Psoas muscle (tissue), 8 donors: ENCODE results near the gene ELOF1. TPM values are rescaled to one million over a fixed set of nuclear protein-coding genes. Genes with fewer than 3 reads are reported as not detected.
"Not testable (repeated sequence)": the region's sequence is repeated elsewhere in the genome, so short reads cannot be mapped to it uniquely, and the experiment has no call there.

Source experiments
- ATAC-seq, 4 donors: fragments of 200-7000 bp; cut with Tn5 transposase; one replicate each; pipeline ENCODE4 v1.9.1; 2020; ENCODE audit warnings: moderate library complexity in 3 of 4, mild to moderate bottlenecking in 2 of 4
- DNase-seq, 2 donors: peaks; one replicate each; pipeline ENCODE4 v3.0.0-alpha.2; 2020
- H3K27ac ChIP-seq: fragments of 200-600 bp; one replicate; pipeline ENCODE4 v1.8.0; 2022
- H3K27me3 ChIP-seq, 3 donors: fragments of 200-600 bp in 1 of 3; one replicate each; pipeline versions ENCODE4 v1.6.1 to v1.8.0; 2013 to 2022; ENCODE audit warnings: low read length in 2 of 3, mild to moderate bottlenecking in 2 of 3, moderate library complexity in 1 of 3; ENCODE audit not compliant: insufficient read depth in 3 of 3
- H3K36me3 ChIP-seq, 2 donors: fragments of 200-600 bp in 1 of 2; one replicate each; pipeline versions ENCODE4 v1.6.1 to v1.8.0; 2013 to 2022; ENCODE audit warnings: low read depth in 1 of 2, mild to moderate bottlenecking in 1 of 2, moderate library complexity in 1 of 2; ENCODE audit not compliant: insufficient read depth in 1 of 2
- H3K4me1 ChIP-seq: fragments of 200-600 bp; one replicate; pipeline ENCODE4 v1.8.0; 2022
- H3K4me3 ChIP-seq: fragments of 200-600 bp; one replicate; pipeline ENCODE4 v1.8.0; 2022; ENCODE audit warnings: mild to moderate bottlenecking
- H3K9me3 ChIP-seq: fragments of 200-600 bp; one replicate; pipeline ENCODE4 v1.8.0; 2022
- WGBS, 3 donors: extraction: QIAGEN DNeasy Blood & Tissue Kit; methylation state at CpG; one replicate each; pipeline versions ENCODE4 v1.1.6 to v1.1.7; 2013; 5-methylcytosine and 5-hydroxymethylcytosine counted together
- intact Hi-C, 2 donors: fragments of 100-400 bp; cut with DNase I; formaldehyde crosslinking; loops; one replicate each; pipeline versions ENCODE4 v1.11.0 to v1.14.2; 2022
- polyA plus RNA-seq, 3 donors: library from polyadenylated mRNA; stranded (reverse); fragments of 200-250 nt; gene quantifications; one replicate each; pipeline ENCODE4 v1.2.3, GENCODE V29; 2013
- total RNA-seq, 4 donors: library from RNA; stranded (reverse); fragmentation: NEBNext Ultra II Directional in 2 of 4; extraction: Animal tissue kit (Norgen Biotek cat#: 25700) in 2 of 4; gene quantifications; one replicate each; pipeline versions ENCODE4 v1.2.1 to v1.2.4, GENCODE V29; 2021 to 2023
- TF ChIP-seq, protein P1 (sequence below): fragments of 200-600 bp; IDR thresholded peaks from one replicate; pipeline ENCODE4 v1.8.0; 2022; ENCODE audit warnings: antibody characterized with exemption
- donor health status: healthy with polysubstance abuse.
- donor health status: DM: no; HTN: no; CAD: no; lungs with moderate emphysema.
- donor health status: Bipolar disorder and iron deficiency.
- donor health status: healthy.
- donor health status: DM: yes; HTN: yes; CAD: no.
- donor health status: DM: no; HTN: no; CAD: no.
- donor health status: DM: no; HTN: no; CAD: no.
- donor health status: DM: yes; HTN: yes; CAD: no.

ELOF1 gene
- total and polyA plus RNA-seq, 7 donors = 24.3 to 82.5 (median 47.3) TPM

- no peak overlapping the region for H3K4me3 ChIP-seq
- H3K27ac ChIP-seq = no peak overlapping the region
- DNase-seq (no peak), ATAC-seq (no peak)
- TF ChIP-seq, protein P1, sequence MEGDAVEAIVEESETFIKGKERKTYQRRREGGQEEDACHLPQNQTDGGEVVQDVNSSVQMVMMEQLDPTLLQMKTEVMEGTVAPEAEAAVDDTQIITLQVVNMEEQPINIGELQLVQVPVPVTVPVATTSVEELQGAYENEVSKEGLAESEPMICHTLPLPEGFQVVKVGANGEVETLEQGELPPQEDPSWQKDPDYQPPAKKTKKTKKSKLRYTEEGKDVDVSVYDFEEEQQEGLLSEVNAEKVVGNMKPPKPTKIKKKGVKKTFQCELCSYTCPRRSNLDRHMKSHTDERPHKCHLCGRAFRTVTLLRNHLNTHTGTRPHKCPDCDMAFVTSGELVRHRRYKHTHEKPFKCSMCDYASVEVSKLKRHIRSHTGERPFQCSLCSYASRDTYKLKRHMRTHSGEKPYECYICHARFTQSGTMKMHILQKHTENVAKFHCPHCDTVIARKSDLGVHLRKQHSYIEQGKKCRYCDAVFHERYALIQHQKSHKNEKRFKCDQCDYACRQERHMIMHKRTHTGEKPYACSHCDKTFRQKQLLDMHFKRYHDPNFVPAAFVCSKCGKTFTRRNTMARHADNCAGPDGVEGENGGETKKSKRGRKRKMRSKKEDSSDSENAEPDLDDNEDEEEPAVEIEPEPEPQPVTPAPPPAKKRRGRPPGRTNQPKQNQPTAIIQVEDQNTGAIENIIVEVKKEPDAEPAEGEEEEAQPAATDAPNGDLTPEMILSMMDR = no peak
- H3K9me3 ChIP-seq = no peaks in the 10 kb centered on the region
- 65 to 67% (median 65%) methylated on average over 5 of the region's 5 CpGs for WGBS, 3 donors
- no peaks in the 10 kb centered on the region for H3K36me3 ChIP-seq
- H3K27me3 ChIP-seq = no peaks in the 10 kb centered on the region
- intact Hi-C loops = no loop called here
- H3K4me1 ChIP-seq = no peaks in the 10 kb centered on the region
These were observed 11.0 kb upstream of the ELOF1 start for GRCh38 chr19:11570039-11570462.

DNA sequence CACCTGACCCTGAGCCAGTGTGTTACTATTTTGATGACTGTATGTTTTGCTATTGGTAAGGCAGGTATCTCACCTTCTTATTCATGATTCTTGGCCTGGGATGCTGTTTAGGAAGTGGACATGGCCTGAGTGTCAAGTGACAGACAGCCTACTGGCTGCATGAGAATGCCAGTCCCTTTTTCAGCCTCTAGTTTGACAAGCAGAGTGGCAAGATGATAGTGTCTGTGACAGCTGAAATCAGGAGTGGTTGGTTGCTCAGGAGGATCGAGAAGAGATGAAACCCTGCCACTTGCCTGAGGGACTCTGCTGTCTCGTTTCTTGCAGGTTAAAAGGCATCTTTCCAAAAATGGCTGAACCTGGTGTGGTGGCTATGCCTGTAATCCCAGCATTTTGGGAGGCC, 7.1 kb upstream of the ELOF1 start:
- no peaks in the 10 kb centered on the region for H3K27me3 ChIP-seq
- WGBS, 3 donors = 75 to 83% (median 77%) methylated on average over 2 of the region's 2 CpGs
- ATAC-seq (no peak), DNase-seq (no peak)
- TF ChIP-seq, protein P1 = no peak
- H3K27ac ChIP-seq = no peak overlapping the region
- no peaks in the 10 kb centered on the region for H3K9me3 ChIP-seq
- no peaks in the 10 kb centered on the region for H3K4me1 ChIP-seq
- peaks cover 0 to 6% of the 10 kb centered on the region in 2 donors for H3K36me3 ChIP-seq
- intact Hi-C loops = no loop called here
- H3K4me3 ChIP-seq = no peak overlapping the region

GRCh38 chr19:11565649-11565980, 6.6 kb upstream of the ELOF1 start:
- intact Hi-C loops, H3K27ac ChIP-seq, H3K36me3 ChIP-seq, H3K4me1 ChIP-seq, H3K27me3 ChIP-seq, ATAC-seq, H3K4me3 ChIP-seq, DNase-seq, H3K9me3 ChIP-seq: not testable (repeated sequence)
- WGBS, 3 donors = 84 to 91% (median 87%) methylated on average over 5 of the region's 5 CpGs

GRCh38 chr19:11564082-11564807, 5.2 kb upstream of the ELOF1 start:
- intact Hi-C loops, H3K27me3 ChIP-seq, ATAC-seq, H3K27ac ChIP-seq, DNase-seq, H3K4me3 ChIP-seq, H3K9me3 ChIP-seq, H3K4me1 ChIP-seq, H3K36me3 ChIP-seq: not testable (repeated sequence)
- WGBS, 3 donors = 94 to 98% (median 97%) methylated on average over 6 of the region's 6 CpGs

GRCh38 chr19:11563532-11563931, 4.5 kb upstream of the ELOF1 start:
- Histone ChIP-seq H3K4me3 (no peak overlapping the region), H3K27me3 (no peaks in the 10 kb centered on the region), H3K36me3 (peaks cover 0 to 6% of the 10 kb centered on the region in 2 donors), H3K27ac (no peak overlapping the region), H3K9me3 (no peaks in the 10 kb centered on the region), H3K4me1 (peaks cover 10% of the 10 kb centered on the region)
- DNase-seq (no peak), ATAC-seq (no peak)
- intact Hi-C loops = no loop called here
- WGBS, 3 donors = 85 to 90% (median 89%) methylated on average over 8 of the region's 8 CpGs
- TF ChIP-seq, protein P1 = no peak
